IPS-15b (cell line): ENCODE results near the gene FSTL4.

ENCODE experiments used
- H3K27me3 ChIP-seq: one replicate; pipeline ENCODE4 v1.6.1; 2013; ENCODE audit warnings: low read length; ENCODE audit not compliant: control insufficient read depth, insufficient read depth
- H3K36me3 ChIP-seq: one replicate; pipeline ENCODE4 v1.6.1; 2013; ENCODE audit warnings: low read length; ENCODE audit not compliant: control insufficient read depth, insufficient read depth
- H3K4me1 ChIP-seq: one replicate; pipeline ENCODE4 v1.6.1; 2013; ENCODE audit warnings: mild to moderate bottlenecking, low read length; ENCODE audit not compliant: control insufficient read depth, insufficient read depth
- H3K4me3 ChIP-seq: one replicate; pipeline ENCODE4 v1.5.1; 2013; ENCODE audit warnings: low read depth, low read length
- H3K9ac ChIP-seq: one replicate; pipeline ENCODE4 v1.6.1; 2013; ENCODE audit warnings: low read depth, mild to moderate bottlenecking, low read length
- H3K9me3 ChIP-seq: one replicate; pipeline ENCODE4 v1.6.1; 2013; ENCODE audit warnings: mild to moderate bottlenecking, low read length; ENCODE audit not compliant: control insufficient read depth, insufficient read depth

Gene FSTL4

GRCh38 chr5:133489632-133490031 is 122.7 kb downstream of the FSTL4 start:
- Histone ChIP-seq H3K9me3 (no peaks in the 10 kb centered on the region), H3K27me3 (no peaks in the 10 kb centered on the region), H3K9ac (no peak overlapping the region), H3K36me3 (no peaks in the 10 kb centered on the region), H3K4me3 (no peak overlapping the region), H3K4me1 (peaks cover 3% of the 10 kb centered on the region)

GRCh38 chr5:133487093-133487492 is 125.2 kb downstream of the FSTL4 start:
- Histone ChIP-seq H3K36me3 (no peaks in the 10 kb centered on the region), H3K27me3 (no peaks in the 10 kb centered on the region), H3K9me3 (no peaks in the 10 kb centered on the region), H3K4me1 (peaks cover 3% of the 10 kb centered on the region), H3K4me3 (no peak overlapping the region), H3K9ac (no peak overlapping the region)

- no peaks in the 10 kb centered on the region for H3K36me3 ChIP-seq
- no peak overlapping the region for H3K4me3 ChIP-seq
- no peaks in the 10 kb centered on the region for H3K27me3 ChIP-seq
- peaks cover 3% of the 10 kb centered on the region for H3K4me1 ChIP-seq
- H3K9ac ChIP-seq, result no peak overlapping the region
- no peaks in the 10 kb centered on the region for H3K9me3 ChIP-seq
These were observed 126.9 kb downstream of the FSTL4 start for GRCh38 chr5:133485468-133485867.

- peaks cover 3% of the 10 kb centered on the region for H3K4me1 ChIP-seq
These were observed 128.8 kb downstream of the FSTL4 start for GRCh38 chr5:133483406-133484090.

GRCh38 chr5:133482028-133482427 is 130.3 kb downstream of the FSTL4 start:
- Histone ChIP-seq H3K4me3 (no peak overlapping the region), H3K9ac (no peak overlapping the region), H3K36me3 (no peaks in the 10 kb centered on the region), H3K4me1 (peaks cover 3% of the 10 kb centered on the region), H3K9me3 (no peaks in the 10 kb centered on the region), H3K27me3 (no peaks in the 10 kb centered on the region)

More at GRCh38 chr5:133483406-133484090, 128.8 kb downstream of the FSTL4 start:
- Histone ChIP-seq H3K9ac (no peak overlapping the region), H3K36me3 (no peaks in the 10 kb centered on the region), H3K27me3 (no peaks in the 10 kb centered on the region), H3K4me3 (no peak overlapping the region), H3K9me3 (no peaks in the 10 kb centered on the region)

GRCh38 chr5:133480866-133481265 is 131.5 kb downstream of the FSTL4 start:
- H3K27me3 ChIP-seq, result no peaks in the 10 kb centered on the region
- H3K4me1 ChIP-seq, result peaks cover 3% of the 10 kb centered on the region
- H3K9ac ChIP-seq, result no peak overlapping the region
- no peaks in the 10 kb centered on the region for H3K36me3 ChIP-seq
- no peaks in the 10 kb centered on the region for H3K9me3 ChIP-seq
- no peak overlapping the region for H3K4me3 ChIP-seq

- peaks cover under 1% of the 10 kb centered on the region for H3K4me1 ChIP-seq
These were observed 132.0 kb downstream of the FSTL4 start for GRCh38 chr5:133480366-133480765.

GRCh38 chr5:133478199-133478985 is 133.9 kb downstream of the FSTL4 start:
- no peaks in the 10 kb centered on the region for H3K36me3 ChIP-seq
- H3K27me3 ChIP-seq, result no peaks in the 10 kb centered on the region
- H3K9ac ChIP-seq, result no peak overlapping the region
- no peaks in the 10 kb centered on the region for H3K9me3 ChIP-seq
- H3K4me1 ChIP-seq, result no peaks in the 10 kb centered on the region
- no peak overlapping the region for H3K4me3 ChIP-seq

More at GRCh38 chr5:133480366-133480765, 132.0 kb downstream of the FSTL4 start:
- Histone ChIP-seq H3K9ac (no peak overlapping the region), H3K4me3 (no peak overlapping the region), H3K36me3 (no peaks in the 10 kb centered on the region), H3K27me3 (no peaks in the 10 kb centered on the region), H3K9me3 (no peaks in the 10 kb centered on the region)

- H3K9me3 ChIP-seq, result no peaks in the 10 kb centered on the region
- H3K27me3 ChIP-seq, result no peaks in the 10 kb centered on the region
- H3K4me3 ChIP-seq, result no peak overlapping the region
- H3K36me3 ChIP-seq, result no peaks in the 10 kb centered on the region
- no peaks in the 10 kb centered on the region for H3K4me1 ChIP-seq
- H3K9ac ChIP-seq, result no peak overlapping the region
These were observed 136.4 kb downstream of the FSTL4 start for GRCh38 chr5:133475986-133476385.

- no peaks in the 10 kb centered on the region for H3K27me3 ChIP-seq
- H3K9me3 ChIP-seq, result no peaks in the 10 kb centered on the region
- H3K4me1 ChIP-seq, result no peaks in the 10 kb centered on the region
- no peaks in the 10 kb centered on the region for H3K36me3 ChIP-seq
- H3K4me3 ChIP-seq, result no peak overlapping the region
- no peak overlapping the region for H3K9ac ChIP-seq
These were observed 137.3 kb downstream of the FSTL4 start for GRCh38 chr5:133474851-133475590.

GRCh38 chr5:133473291-133473690 is 139.1 kb downstream of the FSTL4 start:
- no peaks in the 10 kb centered on the region for H3K36me3 ChIP-seq
- peaks cover under 1% of the 10 kb centered on the region for H3K4me1 ChIP-seq
- H3K4me3 ChIP-seq, result no peak overlapping the region
- no peaks in the 10 kb centered on the region for H3K27me3 ChIP-seq
- no peak overlapping the region for H3K9ac ChIP-seq
- no peaks in the 10 kb centered on the region for H3K9me3 ChIP-seq
